GM12875 (cell line): ENCODE results near the gene DNM3.
A peak's percentile ranks its signal among the peaks of the same experiment; 100 is the strongest.

ENCODE experiments used
- H3K4me3 ChIP-seq: one replicate; pipeline ENCODE4 v1.5.1; 2011; ENCODE audit warnings: low read depth, low read length, control low read depth
- TF ChIP-seq, protein P1 (sequence below): IDR thresholded peaks from 2 replicates; pipeline ENCODE4 v1.5.1; 2011; ENCODE audit warnings: low read depth, mild to moderate bottlenecking, control low read depth, inconsistent platforms, low read length, moderate library complexity, borderline replicate concordance; ENCODE audit not compliant: insufficient read depth

The DNM3 gene

DNA sequence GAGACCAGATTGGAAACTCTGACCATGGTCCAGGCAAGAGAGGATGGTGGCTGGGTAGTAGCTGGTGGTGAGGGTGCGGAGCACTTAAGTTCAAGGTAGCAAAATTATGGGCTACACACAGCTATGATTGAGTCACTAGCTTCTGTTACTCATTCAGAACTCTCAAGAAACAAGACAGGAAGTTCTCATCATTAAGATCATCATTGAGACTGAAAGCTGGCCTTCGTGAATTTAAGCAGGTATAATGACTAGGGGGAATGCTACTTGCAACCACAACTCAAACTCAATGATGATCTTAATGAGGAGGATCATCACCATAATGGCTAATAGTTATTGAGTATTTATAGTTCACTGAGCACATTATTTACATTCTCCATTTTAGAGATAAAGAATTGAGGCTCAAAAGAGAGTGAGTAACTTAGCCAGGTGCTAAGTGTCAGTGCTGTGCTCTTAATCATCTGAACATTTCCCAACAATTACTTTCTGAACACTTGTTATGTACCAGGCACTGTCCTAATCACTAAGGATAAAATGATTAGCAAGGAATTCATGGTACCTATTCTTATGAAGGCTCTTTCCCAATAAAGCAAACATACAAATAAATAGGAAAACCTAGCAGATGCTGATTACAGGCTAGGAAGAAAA, 292.9 kb downstream of the DNM3 start:
- no peak overlapping the region for H3K4me3 ChIP-seq
- TF ChIP-seq, protein P1, sequence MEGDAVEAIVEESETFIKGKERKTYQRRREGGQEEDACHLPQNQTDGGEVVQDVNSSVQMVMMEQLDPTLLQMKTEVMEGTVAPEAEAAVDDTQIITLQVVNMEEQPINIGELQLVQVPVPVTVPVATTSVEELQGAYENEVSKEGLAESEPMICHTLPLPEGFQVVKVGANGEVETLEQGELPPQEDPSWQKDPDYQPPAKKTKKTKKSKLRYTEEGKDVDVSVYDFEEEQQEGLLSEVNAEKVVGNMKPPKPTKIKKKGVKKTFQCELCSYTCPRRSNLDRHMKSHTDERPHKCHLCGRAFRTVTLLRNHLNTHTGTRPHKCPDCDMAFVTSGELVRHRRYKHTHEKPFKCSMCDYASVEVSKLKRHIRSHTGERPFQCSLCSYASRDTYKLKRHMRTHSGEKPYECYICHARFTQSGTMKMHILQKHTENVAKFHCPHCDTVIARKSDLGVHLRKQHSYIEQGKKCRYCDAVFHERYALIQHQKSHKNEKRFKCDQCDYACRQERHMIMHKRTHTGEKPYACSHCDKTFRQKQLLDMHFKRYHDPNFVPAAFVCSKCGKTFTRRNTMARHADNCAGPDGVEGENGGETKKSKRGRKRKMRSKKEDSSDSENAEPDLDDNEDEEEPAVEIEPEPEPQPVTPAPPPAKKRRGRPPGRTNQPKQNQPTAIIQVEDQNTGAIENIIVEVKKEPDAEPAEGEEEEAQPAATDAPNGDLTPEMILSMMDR, result no peak

DNA sequence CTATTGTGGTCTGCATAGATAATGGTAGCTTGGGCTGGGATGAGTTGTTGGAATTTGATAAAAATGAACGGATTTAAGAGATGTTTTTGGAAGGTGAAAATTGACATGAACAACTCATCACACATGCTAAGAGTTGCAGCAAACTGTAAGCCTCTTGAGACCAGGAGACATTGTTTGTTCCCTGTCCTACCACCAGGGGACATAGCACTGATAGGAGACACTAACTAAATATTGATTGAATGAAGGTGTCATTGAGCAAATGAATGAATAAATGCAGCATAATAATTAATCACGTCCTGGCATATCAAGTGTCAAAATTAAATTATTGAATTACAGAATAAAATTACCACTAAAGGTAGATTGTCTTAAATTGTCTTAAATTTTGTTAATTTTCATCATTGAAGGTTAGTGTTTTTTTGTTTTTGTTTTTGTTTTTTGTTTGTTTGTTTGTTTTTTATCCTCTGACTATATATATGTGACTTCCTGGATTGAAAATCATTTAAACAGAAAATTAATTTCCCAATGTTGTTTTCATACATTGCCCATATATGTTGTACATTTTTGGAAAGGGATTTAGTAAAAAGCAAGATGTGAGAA, 293.9 kb downstream of the DNM3 start:
- TF ChIP-seq, protein P1, result peak; percentile 57; the same call in 1 of the 2 replicates
- no peak overlapping the region for H3K4me3 ChIP-seq

DNA sequence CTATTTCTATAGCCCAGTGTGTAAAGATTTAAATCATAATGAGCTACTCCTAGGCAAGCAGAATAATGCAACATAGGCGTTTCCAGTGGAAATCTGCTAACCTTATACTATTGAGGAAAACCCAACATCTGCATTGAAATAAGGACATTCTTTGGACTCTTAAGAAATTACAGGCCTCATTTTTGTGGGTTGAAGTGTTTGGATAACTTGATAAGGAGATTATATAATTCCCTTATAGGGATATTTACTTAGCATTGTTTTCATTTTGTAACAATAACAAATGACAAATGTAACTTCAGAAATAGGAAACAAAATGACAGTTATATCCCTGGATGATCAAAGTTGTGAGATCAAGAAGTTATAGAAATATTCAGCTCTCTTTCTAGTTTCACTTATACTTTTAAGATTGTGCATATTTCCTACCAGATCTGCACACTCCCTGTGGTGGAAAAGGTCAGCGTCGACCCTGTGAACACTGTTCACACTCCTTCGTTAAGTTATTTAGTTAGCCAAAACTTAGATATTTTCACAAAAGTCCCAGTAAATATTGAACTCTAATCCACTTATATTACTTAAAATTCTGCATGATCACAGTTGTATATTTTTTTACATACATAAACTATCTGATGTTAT, 294.8 kb downstream of the DNM3 start:
- no peak overlapping the region for H3K4me3 ChIP-seq
- TF ChIP-seq, protein P1, result no peak

DNA sequence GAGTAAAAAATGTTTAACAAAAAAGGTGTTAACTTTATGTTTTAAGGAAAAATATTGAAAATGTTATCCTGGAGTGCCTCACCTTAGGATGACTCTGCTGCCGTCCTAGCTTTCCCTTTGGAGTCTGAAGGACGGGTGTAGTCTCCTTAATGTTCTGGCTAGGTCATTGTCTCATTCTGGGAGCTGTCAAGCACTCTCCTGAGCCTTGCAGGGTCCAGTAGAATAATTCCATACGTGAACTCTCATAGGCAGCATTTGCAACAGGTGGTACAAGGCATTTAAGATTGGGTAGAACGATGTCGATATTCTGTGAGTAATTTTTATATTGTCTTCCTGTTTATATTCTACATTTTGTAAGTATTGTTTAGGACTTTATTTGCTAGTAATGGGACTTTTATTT, 295.6 kb downstream of the DNM3 start:
- H3K4me3 ChIP-seq, result no peak overlapping the region

DNA sequence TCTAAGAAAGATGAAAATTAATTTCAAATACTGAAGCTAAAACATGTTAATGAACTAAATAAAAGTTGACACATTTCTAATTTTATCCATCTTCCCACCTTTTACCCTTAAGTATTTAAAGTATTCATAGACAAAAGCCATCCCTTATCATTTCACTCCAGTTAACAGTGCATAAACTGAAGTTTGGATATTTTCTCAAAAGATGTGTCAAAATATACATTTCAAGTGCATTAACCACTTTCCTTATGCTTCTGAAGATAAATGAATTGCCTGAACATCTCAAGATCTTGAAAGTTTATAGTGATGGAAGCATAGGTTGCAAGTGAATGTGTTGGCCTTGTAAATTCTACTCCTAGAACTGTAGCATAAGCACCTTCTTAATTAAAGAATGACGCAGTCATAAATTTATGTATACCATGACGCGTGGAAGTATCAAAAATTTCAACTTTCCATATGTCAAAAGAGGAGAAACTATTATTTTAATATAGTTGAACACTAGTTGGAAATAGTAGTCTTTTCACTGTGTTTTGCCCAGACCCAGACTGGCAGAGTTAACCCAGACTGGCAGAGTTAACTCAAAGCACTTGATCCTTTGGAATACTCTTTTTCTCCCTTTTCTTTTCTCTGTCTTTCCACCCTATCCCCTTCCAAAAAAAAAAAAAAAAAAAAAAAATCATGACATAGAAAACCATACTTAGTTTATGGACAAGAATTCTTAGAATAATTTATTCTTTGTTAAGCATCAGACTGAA, 296.6 kb downstream of the DNM3 start:
- TF ChIP-seq, protein P1, result no peak
- no peak overlapping the region for H3K4me3 ChIP-seq

More for the DNA sequence above, 295.6 kb downstream of the DNM3 start:
- TF ChIP-seq, protein P1, result no peak

DNA sequence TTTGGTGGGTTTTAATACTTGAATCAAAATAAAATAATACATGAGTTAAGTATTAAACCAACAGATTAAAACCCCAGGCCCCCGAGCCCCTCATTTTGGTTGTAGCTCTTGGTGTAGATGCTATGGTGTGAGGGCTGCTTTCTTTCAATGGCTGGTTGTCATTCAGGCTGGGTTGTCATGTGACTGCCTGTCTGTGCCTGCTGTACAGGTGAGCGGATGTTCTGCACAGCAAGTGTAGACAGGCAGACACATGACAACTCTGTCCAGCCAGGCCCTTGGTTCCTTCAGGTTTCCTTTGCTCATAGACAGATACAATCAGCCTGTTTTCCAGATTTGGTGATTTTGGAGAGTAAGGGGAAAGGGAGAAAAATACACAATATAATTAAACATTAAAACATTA, 297.3 kb downstream of the DNM3 start:
- no peak overlapping the region for H3K4me3 ChIP-seq
- TF ChIP-seq, protein P1, result no peak
